Measurements from ENCODE around the gene PRKCE.

GRCh38 chr2:46002507-46002883 lies 351.0 kb downstream of the PRKCE start:
- TF ChIP-seq CTCF (IDR thresholded peaks at IDR 0.05) (no peak), POLR2A (IDR thresholded peaks at IDR 0.05) (no peak)
